GM12878 (cell line): ENCODE results near the gene CATSPER3. TPM values are rescaled to one million over a fixed set of nuclear protein-coding genes. Genes with fewer than 3 reads are reported as not detected.

Source experiments
- ATAC-seq: fragments of 200-7000 bp; cut with Tn5 transposase; 3 replicates; pipeline ENCODE4 v1.9.1; 2020; ENCODE audit warnings: mild to moderate bottlenecking, moderate library complexity
- BruUV-seq: library from RNA; stranded (reverse); fragments of 400-500 nt; replicated peaks from 2 replicates; lab custom pipeline; 2021; lab: Mats Ljungman, UMichigan
- CTCF ChIA-PET: fragments of 300-600 bp; sonication (Branson Sonifier 250); formaldehyde crosslinking; extraction: SDS; loops from one replicate; lab custom pipeline; 2021; ENCODE audit warnings: inconsistent platforms; lab: Yijun Ruan, JAX
- POLR2A ChIA-PET: fragments of 350-600 bp; formaldehyde crosslinking; extraction: SDS; loops from one replicate; lab custom pipeline; 2021; ENCODE audit warnings: inconsistent platforms; lab: Charles Lee
- RAD21 ChIA-PET: fragments of 300-600 bp; sonication (Branson Sonifier 250); formaldehyde crosslinking; loops from one replicate; lab custom pipeline; 2023; ENCODE audit warnings: antibody characterized with exemption; ENCODE audit not compliant: unreplicated experiment; lab: Charles Lee
- SMC1A ChIA-PET: fragments of 300-600 bp; sonication (Branson Sonifier 250); formaldehyde crosslinking; loops from one replicate; lab custom pipeline; 2023; ENCODE audit not compliant: unreplicated experiment, uncharacterized antibody; lab: Charles Lee
- DNase-seq: peaks from one replicate; pipeline ENCODE4 v3.0.0-alpha.2; 2011; ENCODE audit warnings: low read depth, low spot score
- FAIRE-seq: peaks from 3 replicates; lab custom pipeline; 2011; peaks lifted over from hg19 to GRCh38; lab: Jason Lieb, UNC
- H2AFZ ChIP-seq: 2 replicates; pipeline ENCODE4 v1.6.0; 2011; ENCODE audit warnings: low read depth, low read length, control low read depth; ENCODE audit not compliant: control insufficient read depth
- H3K27ac ChIP-seq: 2 replicates; pipeline ENCODE4 v1.5.1; 2011; ENCODE audit warnings: control low read depth; ENCODE audit not compliant: control insufficient read depth, insufficient read depth
- H3K27me3 ChIP-seq, 2 experiments: replicated peaks in 1 of 2; 2 replicates each; pipeline versions ENCODE4 v1.6.0 to v1.6.1; 2011; ENCODE audit warnings: low read length in 1 of 2; ENCODE audit not compliant: control insufficient read depth in 2 of 2, insufficient read depth in 2 of 2
- H3K36me3 ChIP-seq, 2 experiments: 2 replicates each; pipeline ENCODE4 v1.5.1; 2011; ENCODE audit warnings: low read length in 1 of 2; ENCODE audit not compliant: control insufficient read depth in 2 of 2, insufficient read depth in 2 of 2
- H3K4me1 ChIP-seq: 2 replicates; pipeline ENCODE4 v1.6.1; 2011; ENCODE audit warnings: mild to moderate bottlenecking, low read length, moderate library complexity, mixed read lengths; ENCODE audit not compliant: control insufficient read depth, insufficient read depth
- H3K4me2 ChIP-seq: 2 replicates; pipeline ENCODE4 v1.6.0; 2011; ENCODE audit warnings: control low read depth; ENCODE audit not compliant: control insufficient read depth, insufficient read depth
- H3K4me3 ChIP-seq: fragments of 200-600 bp; sonication (generic); 2 replicates; pipeline ENCODE4 v1.5.1; 2016
- H3K79me2 ChIP-seq: 2 replicates; pipeline ENCODE4 v1.6.0; 2011; ENCODE audit warnings: low read length; ENCODE audit not compliant: control insufficient read depth, insufficient read depth
- H3K9ac ChIP-seq: 2 replicates; pipeline ENCODE4 v1.8.0; 2011; ENCODE audit warnings: low read length, control low read depth, mixed read lengths; ENCODE audit not compliant: control insufficient read depth, insufficient read depth
- H3K9me3 ChIP-seq: replicated peaks from 3 replicates; pipeline ENCODE4 v1.5.1; 2011; ENCODE audit warnings: mild to moderate bottlenecking, low read length; ENCODE audit not compliant: control insufficient read depth, insufficient read depth
- H4K20me1 ChIP-seq: 2 replicates; pipeline ENCODE4 v1.6.0; 2011; ENCODE audit not compliant: control insufficient read depth, insufficient read depth
- EZH2 ChIP-seq: IDR thresholded peaks from 2 replicates; pipeline ENCODE4 v1.6.1; 2012; ENCODE audit warnings: low read depth, mild to moderate bottlenecking, control low read depth, inconsistent platforms, low read length, borderline replicate concordance; ENCODE audit not compliant: control insufficient read depth
- IKZF1 ChIP-seq: fragments of 450-650 bp; conservative IDR thresholded peaks from 2 replicates; pipeline ENCODE4 v1.6.1; 2017; ENCODE audit warnings: antibody characterized with exemption, mild to moderate bottlenecking
- IRF4 ChIP-seq: IDR thresholded peaks from 2 replicates; pipeline ENCODE4 v1.6.1; 2011; ENCODE audit warnings: low read depth, low read length
- PBX3 ChIP-seq: IDR thresholded peaks from 2 replicates; pipeline ENCODE4 v1.6.1; 2011; ENCODE audit warnings: mild to moderate bottlenecking, low read depth, low read length, moderate library complexity; ENCODE audit not compliant: insufficient replicate concordance
- RBBP5 ChIP-seq: fragments of 200-600 bp; sonication (generic); conservative IDR thresholded peaks from 2 replicates; pipeline ENCODE4 v1.6.1; 2016
- RFX5 ChIP-seq: IDR thresholded peaks from 2 replicates; pipeline ENCODE4 v1.6.1; 2011; ENCODE audit warnings: low read depth, low read length, improper control_type of control experiment
- SREBF1 ChIP-seq: IDR thresholded peaks from 2 replicates; pipeline ENCODE4 v1.6.1; 2012; ENCODE audit warnings: mild to moderate bottlenecking, low read length
- SREBF2 ChIP-seq: IDR thresholded peaks from 2 replicates; pipeline ENCODE4 v1.6.1; 2012; ENCODE audit warnings: mild to moderate bottlenecking, low read length
- SRF ChIP-seq, 2 experiments: IDR thresholded peaks; 2 replicates each; pipeline ENCODE4 v1.6.1; 2011; ENCODE audit warnings: low read depth in 2 of 2, low read length in 2 of 2, mild to moderate bottlenecking in 1 of 2, moderate library complexity in 1 of 2
- WRNIP1 ChIP-seq: IDR thresholded peaks from 2 replicates; pipeline ENCODE4 v1.6.1; 2011; ENCODE audit warnings: low read depth, low read length, improper control_type of control experiment, borderline replicate concordance
- ZNF622 ChIP-seq: fragments of 450-650 bp; IDR thresholded peaks from 2 replicates; pipeline ENCODE4 v1.6.1; 2017; ENCODE audit warnings: mild to moderate bottlenecking, inconsistent platforms
- WGBS: methylation state at CpG from one replicate; pipeline ENCODE4 v1.1.6; 2016; ENCODE audit warnings: low lambda C conversion rate; ENCODE audit not compliant: insufficient replicate concordance, insufficient coverage; ENCODE audit errors: missing lambda C conversion rate; 5-methylcytosine and 5-hydroxymethylcytosine counted together
- in situ Hi-C: fragments of 300-500 bp; cut with MboI; formaldehyde crosslinking; loops from 9 replicates; pipeline ENCODE4 v1.14.3; 2018; ENCODE audit warnings: mixed read lengths
- intact Hi-C: fragments of 100-400 bp; cut with micrococcal nuclease; formaldehyde crosslinking; loops from one replicate; pipeline ENCODE4 v1.14.2; 2022; ENCODE audit not compliant: unreplicated experiment
- polyA plus RNA-seq, 11 experiments: library from polyadenylated mRNA; depleted of rRNA in 4 of 11; unstranded in 6 of 11; stranded (reverse) in 5 of 11; fragments of >200 nt; fragmentation: Nextera tagmentation in 4 of 11; fragmentation: Illumina TruSeq in 1 of 11; extraction: Ambion mirVana in 4 of 11; extraction: Trizol in 1 of 11; gene quantifications; 1 replicate in 1 of 11; 2 replicates in 10 of 11; pipeline versions ENCODE4 v1.2.1 to v1.2.3, GENCODE V29; 2011 to 2016; ENCODE audit warnings: inconsistent platforms in 2 of 11, missing spikeins in 2 of 11, low read depth in 1 of 11
- total RNA-seq, 4 experiments: library from RNA; depleted of rRNA in 3 of 4; stranded (reverse); fragments of >200 nt in 3 of 4; fragmentation: Illumina TruSeq in 1 of 4; extraction: Trizol in 1 of 4; gene quantifications; 2 replicates each; pipeline versions ENCODE4 v1.2.1 to v1.2.3, GENCODE V29; 2013 to 2021

CATSPER3 gene
- total and polyA plus RNA-seq, 10 of the 15 experiments (the other 5 are each of a cell fraction or from before 2014, with no cell fraction given): 0.06 to 0.38 (median 0.13) TPM; not detected in 4

- no peak for TF ChIP-seq SRF (IDR thresholded peaks at IDR 0.05; ENCODE audit: low read depth in 2 of 2, low read length in 2 of 2)
- TF ChIP-seq SREBF2: no peak
- no peak for TF ChIP-seq ZNF622
- no peak for TF ChIP-seq RFX5
- no peak for TF ChIP-seq PBX3
- no peak for TF ChIP-seq IRF4
- TF ChIP-seq SREBF1: no peak
- no peak for TF ChIP-seq RBBP5
- TF ChIP-seq IKZF1: no peak
- TF ChIP-seq WRNIP1: no peak
Observed at GRCh38 chr5:135030956-135031812, 63.5 kb downstream of the CATSPER3 start (continued).

GRCh38 chr5:135031813-135032694 is 64.3 kb downstream of the CATSPER3 start:
- CTCF ChIA-PET: no interaction called here
- ATAC-seq (no peak), FAIRE-seq (no peak), DNase-seq (no peak)
- RAD21 ChIA-PET: no interaction called here
- Histone ChIP-seq H3K79me2 (no peaks in the 10 kb centered on the region), H3K9me3 (peaks cover 6% of the 10 kb centered on the region; the same call in 2 of the 3 replicates), H3K27ac (no peak overlapping the region), H4K20me1 (no peaks in the 10 kb centered on the region), H3K4me1 (no peaks in the 10 kb centered on the region), H3K4me3 (no peak overlapping the region), H3K27me3 (peaks cover 31 to 36% of the 10 kb centered on the region in 2 experiments), H3K36me3 (no peaks in the 10 kb centered on the region), H3K9ac (no peak overlapping the region), H3K4me2 (no peak overlapping the region), H2AFZ (no peak overlapping the region)
- in situ Hi-C loops (no loop called here), intact Hi-C loops (no loop called here)
- 53% methylated on average over 15 of the region's 15 CpGs for WGBS
- BruUV-seq: no TSS peak
- SMC1A ChIA-PET: no interaction called here
- POLR2A ChIA-PET: no interaction called here
- no peak for TF ChIP-seq SRF (IDR thresholded peaks at IDR 0.05; ENCODE audit: low read depth in 2 of 2, low read length in 2 of 2)
- 0 out of 2 replicates have a peak, but pooled peaks have one; percentile 18 for TF ChIP-seq EZH2
